HepG2 (cell line): Measurements from ENCODE around the gene CSNK1D.

Experiments
- CTCF ChIP-seq: sonication (generic); formaldehyde crosslinking; IDR thresholded peaks from 2 replicates; pipeline ENCODE4 v1.5.0; 2020; ENCODE audit warnings: mild to moderate bottlenecking, missing genetic modification reagents, moderate library complexity
- EZH2 ChIP-seq: conservative IDR thresholded peaks from 2 replicates; pipeline ENCODE4 v1.6.1; 2012; ENCODE audit warnings: mild to moderate bottlenecking, low read depth, low read length, moderate library complexity
- KDM1A ChIP-seq: IDR thresholded peaks from 2 replicates; pipeline ENCODE4 v1.6.1; 2016; ENCODE audit warnings: missing compliant biosample characterization
- NR1H2 ChIP-seq: sonication (generic); formaldehyde crosslinking; IDR thresholded peaks from 2 replicates; pipeline ENCODE4 v1.8.1; 2022; ENCODE audit warnings: low read depth, missing genetic modification reagents, borderline replicate concordance
- SNRNP70 ChIP-seq: fragments of 200-400 bp; formaldehyde crosslinking; IDR thresholded peaks from 2 replicates; pipeline ENCODE4 v1.6.1; 2017; ENCODE audit warnings: mild to moderate bottlenecking, low read depth, low read length, moderate library complexity
- ZHX1 ChIP-seq: sonication (generic); formaldehyde crosslinking; IDR thresholded peaks from 2 replicates; pipeline ENCODE4 v1.8.1; 2022; ENCODE audit warnings: low read depth, mild to moderate bottlenecking, missing genetic modification reagents
- ZKSCAN1 ChIP-seq: fragments of 150-350 bp; IDR thresholded peaks from 2 replicates; pipeline ENCODE4 v1.6.1; 2014; ENCODE audit warnings: low read length
- ZNF138 ChIP-seq: sonication (generic); formaldehyde crosslinking; IDR thresholded peaks from 2 replicates; pipeline ENCODE4 v1.5.0; 2020; ENCODE audit warnings: mild to moderate bottlenecking, low read depth, missing genetic modification reagents
- ZNF234 ChIP-seq: sonication (generic); formaldehyde crosslinking; conservative IDR thresholded peaks from 2 replicates; pipeline ENCODE4 v1.5.1; 2020; ENCODE audit warnings: mild to moderate bottlenecking, missing genetic modification reagents
- ZNF740 ChIP-seq: sonication (generic); formaldehyde crosslinking; IDR thresholded peaks from 2 replicates; pipeline ENCODE4 v1.4.0; 2020; ENCODE audit warnings: missing genetic modification reagents
- TF ChIP-seq, protein P1 (sequence below): IDR thresholded peaks from 2 replicates; pipeline ENCODE4 v1.6.1; 2012; ENCODE audit warnings: inconsistent platforms
- TF ChIP-seq, protein P2 (sequence below): sonication (generic); formaldehyde crosslinking; IDR thresholded peaks from 2 replicates; pipeline ENCODE4 v1.4.0; 2020; ENCODE audit warnings: missing genetic modification reagents
- TF ChIP-seq, protein P3 (sequence below): sonication (generic); formaldehyde crosslinking; conservative IDR thresholded peaks from 2 replicates; pipeline ENCODE4 v1.5.0; 2020; ENCODE audit warnings: missing genetic modification reagents

DNA sequence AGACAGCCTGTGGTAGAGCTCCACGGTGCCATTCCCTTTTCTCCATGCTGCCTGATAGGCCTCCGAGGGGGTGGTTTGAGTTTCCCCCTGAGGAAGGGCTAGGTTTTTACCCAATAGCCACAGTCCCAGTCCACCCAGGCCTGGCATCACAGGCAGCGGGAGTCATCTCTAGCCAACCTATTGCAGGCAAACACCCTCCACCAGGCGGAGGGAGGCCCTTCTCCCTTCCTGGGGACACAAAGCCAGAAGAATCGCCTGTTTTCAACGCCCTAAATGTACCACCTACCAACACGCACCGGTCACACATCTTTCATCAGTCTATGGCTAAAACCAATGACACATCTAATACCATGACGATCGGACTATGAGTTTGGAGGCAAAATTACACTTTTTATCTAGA is 7.4 kb downstream of the CSNK1D start:
- TF ChIP-seq, protein P1, sequence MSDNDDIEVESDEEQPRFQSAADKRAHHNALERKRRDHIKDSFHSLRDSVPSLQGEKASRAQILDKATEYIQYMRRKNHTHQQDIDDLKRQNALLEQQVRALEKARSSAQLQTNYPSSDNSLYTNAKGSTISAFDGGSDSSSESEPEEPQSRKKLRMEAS: no peak
- TF ChIP-seq CTCF (CRISPR knock-in tag) (no peak), SNRNP70 (no peak), ZKSCAN1 (no peak), ZNF138 (CRISPR knock-in tag) (no peak), KDM1A (CRISPR knock-in tag) (no peak), ZNF234 (CRISPR knock-in tag) (no peak), NR1H2 (no peak), ZNF740 (no peak), EZH2 (no peak), ZHX1 (CRISPR knock-in tag) (no peak)
- TF ChIP-seq, protein P2, sequence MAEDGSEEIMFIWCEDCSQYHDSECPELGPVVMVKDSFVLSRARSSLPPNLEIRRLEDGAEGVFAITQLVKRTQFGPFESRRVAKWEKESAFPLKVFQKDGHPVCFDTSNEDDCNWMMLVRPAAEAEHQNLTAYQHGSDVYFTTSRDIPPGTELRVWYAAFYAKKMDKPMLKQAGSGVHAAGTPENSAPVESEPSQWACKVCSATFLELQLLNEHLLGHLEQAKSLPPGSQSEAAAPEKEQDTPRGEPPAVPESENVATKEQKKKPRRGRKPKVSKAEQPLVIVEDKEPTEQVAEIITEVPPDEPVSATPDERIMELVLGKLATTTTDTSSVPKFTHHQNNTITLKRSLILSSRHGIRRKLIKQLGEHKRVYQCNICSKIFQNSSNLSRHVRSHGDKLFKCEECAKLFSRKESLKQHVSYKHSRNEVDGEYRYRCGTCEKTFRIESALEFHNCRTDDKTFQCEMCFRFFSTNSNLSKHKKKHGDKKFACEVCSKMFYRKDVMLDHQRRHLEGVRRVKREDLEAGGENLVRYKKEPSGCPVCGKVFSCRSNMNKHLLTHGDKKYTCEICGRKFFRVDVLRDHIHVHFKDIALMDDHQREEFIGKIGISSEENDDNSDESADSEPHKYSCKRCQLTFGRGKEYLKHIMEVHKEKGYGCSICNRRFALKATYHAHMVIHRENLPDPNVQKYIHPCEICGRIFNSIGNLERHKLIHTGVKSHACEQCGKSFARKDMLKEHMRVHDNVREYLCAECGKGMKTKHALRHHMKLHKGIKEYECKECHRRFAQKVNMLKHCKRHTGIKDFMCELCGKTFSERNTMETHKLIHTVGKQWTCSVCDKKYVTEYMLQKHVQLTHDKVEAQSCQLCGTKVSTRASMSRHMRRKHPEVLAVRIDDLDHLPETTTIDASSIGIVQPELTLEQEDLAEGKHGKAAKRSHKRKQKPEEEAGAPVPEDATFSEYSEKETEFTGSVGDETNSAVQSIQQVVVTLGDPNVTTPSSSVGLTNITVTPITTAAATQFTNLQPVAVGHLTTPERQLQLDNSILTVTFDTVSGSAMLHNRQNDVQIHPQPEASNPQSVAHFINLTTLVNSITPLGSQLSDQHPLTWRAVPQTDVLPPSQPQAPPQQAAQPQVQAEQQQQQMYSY: no peak
- TF ChIP-seq, protein P3, sequence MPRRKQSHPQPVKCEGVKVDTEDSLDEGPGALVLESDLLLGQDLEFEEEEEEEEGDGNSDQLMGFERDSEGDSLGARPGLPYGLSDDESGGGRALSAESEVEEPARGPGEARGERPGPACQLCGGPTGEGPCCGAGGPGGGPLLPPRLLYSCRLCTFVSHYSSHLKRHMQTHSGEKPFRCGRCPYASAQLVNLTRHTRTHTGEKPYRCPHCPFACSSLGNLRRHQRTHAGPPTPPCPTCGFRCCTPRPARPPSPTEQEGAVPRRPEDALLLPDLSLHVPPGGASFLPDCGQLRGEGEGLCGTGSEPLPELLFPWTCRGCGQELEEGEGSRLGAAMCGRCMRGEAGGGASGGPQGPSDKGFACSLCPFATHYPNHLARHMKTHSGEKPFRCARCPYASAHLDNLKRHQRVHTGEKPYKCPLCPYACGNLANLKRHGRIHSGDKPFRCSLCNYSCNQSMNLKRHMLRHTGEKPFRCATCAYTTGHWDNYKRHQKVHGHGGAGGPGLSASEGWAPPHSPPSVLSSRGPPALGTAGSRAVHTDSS: no peak
